ENCODE measurements around the gene POMGNT2. TPM values are rescaled to one million over a fixed set of nuclear protein-coding genes. Genes with fewer than 3 reads are reported as not detected.

The POMGNT2 gene
- total and polyA plus RNA-seq, 2 donors (not counting 1 experiment from before 2014, with no cell fraction given), result 2.8 to 3.1 TPM

DNA sequence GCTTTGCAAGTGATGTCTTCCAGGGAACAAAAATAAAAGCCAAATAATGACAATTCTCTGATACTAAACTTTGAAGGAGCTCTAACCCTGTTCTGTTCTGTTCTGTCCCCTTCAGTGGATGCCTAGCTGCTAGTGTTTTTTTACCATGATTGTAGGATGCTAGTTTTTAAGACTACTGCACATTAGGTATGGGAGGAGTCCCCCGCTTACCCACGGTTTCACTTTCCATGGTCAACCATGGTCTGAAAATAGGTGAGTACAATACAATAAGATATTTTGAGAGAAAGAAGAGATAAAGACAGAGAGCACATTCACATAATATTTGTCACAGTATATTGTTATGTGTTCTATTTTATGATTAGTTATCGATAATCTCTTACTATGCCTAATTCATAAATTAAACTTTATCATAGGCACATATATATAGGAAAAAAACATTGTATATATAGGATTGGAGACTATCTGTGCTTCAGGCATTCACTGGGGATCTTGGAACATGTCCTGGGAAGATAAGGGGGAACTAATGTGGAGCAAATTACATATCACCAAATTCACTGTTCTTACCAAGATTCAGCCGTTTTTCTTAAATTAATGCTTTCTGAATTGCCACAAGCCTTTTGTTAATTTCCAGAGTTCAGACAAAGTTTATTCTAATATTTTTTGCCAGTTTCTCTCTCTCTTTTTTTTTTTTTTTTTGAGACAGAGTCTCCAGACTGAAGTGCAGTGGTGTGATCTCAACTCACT is 32.8 kb upstream of the POMGNT2 start:
- intact Hi-C loops (cut with micrococcal nuclease), result no loop called here
- Mint-ChIP-seq H3K27me3 (peaks cover 14% of the 10 kb centered on the region), H3K4me3 (no peak overlapping the region), H3K27ac (no peak overlapping the region), H3K9me3 (ENCODE audit: insufficient read depth) (peaks cover 4% of the 10 kb centered on the region), H3K4me1 (no peaks in the 10 kb centered on the region)
- no peak for ATAC-seq (ENCODE audit: low read depth)
- TF ChIP-seq, protein P1, sequence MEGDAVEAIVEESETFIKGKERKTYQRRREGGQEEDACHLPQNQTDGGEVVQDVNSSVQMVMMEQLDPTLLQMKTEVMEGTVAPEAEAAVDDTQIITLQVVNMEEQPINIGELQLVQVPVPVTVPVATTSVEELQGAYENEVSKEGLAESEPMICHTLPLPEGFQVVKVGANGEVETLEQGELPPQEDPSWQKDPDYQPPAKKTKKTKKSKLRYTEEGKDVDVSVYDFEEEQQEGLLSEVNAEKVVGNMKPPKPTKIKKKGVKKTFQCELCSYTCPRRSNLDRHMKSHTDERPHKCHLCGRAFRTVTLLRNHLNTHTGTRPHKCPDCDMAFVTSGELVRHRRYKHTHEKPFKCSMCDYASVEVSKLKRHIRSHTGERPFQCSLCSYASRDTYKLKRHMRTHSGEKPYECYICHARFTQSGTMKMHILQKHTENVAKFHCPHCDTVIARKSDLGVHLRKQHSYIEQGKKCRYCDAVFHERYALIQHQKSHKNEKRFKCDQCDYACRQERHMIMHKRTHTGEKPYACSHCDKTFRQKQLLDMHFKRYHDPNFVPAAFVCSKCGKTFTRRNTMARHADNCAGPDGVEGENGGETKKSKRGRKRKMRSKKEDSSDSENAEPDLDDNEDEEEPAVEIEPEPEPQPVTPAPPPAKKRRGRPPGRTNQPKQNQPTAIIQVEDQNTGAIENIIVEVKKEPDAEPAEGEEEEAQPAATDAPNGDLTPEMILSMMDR (IDR thresholded peaks at IDR 0.05), result no peak
- no peak for TF ChIP-seq EZH2 (IDR thresholded peaks at IDR 0.05; ENCODE audit: borderline replicate concordance, insufficient read depth, low read depth, low read length, poor library complexity, severe bottlenecking)
- no peak overlapping the region for H3K27ac ChIP-seq (ENCODE audit: low read length in 2 of 2)
- H3K4me3 ChIP-seq (ENCODE audit: control extremely low read depth in 1 of 5, extremely low read depth in 1 of 5, insufficient read depth in 1 of 5, low read depth in 2 of 5, low read length in 4 of 5), result no peak overlapping the region
- H3K4me2 ChIP-seq (replicated peaks; ENCODE audit: low read depth, low read length, poor library complexity, severe bottlenecking), result no peak overlapping the region
- H3K27me3 ChIP-seq (replicated peaks in 1 of 4; ENCODE audit: control extremely low read depth in 1 of 4, control insufficient read depth in 3 of 4, insufficient read depth in 4 of 4, low read length in 3 of 4), result no peaks in the 10 kb centered on the region
- no peaks in the 10 kb centered on the region for H4K20me1 ChIP-seq (ENCODE audit: control insufficient read depth, insufficient read depth, low read length, poor library complexity, severe bottlenecking)
- ChIA-PET CTCF (no interaction called here), POLR2A (no interaction called here)
- WGBS (ENCODE audit: insufficient coverage), result no CpG with 5 or more reads among the region's 4 CpGs
- H3K79me2 ChIP-seq (ENCODE audit: control insufficient read depth, insufficient read depth, low read length), result no peaks in the 10 kb centered on the region
- no peaks in the 10 kb centered on the region for H3K36me3 ChIP-seq (replicated peaks in 1 of 2; ENCODE audit: control extremely low read depth in 1 of 2, control insufficient read depth in 1 of 2, extremely low read depth in 1 of 2, insufficient read depth in 2 of 2, low read length in 1 of 2)
- no peak for DNase-seq
- H3K9me3 ChIP-seq (ENCODE audit: control extremely low read depth in 1 of 3, control insufficient read depth in 2 of 3, insufficient read depth in 1 of 3, low read length in 2 of 3), result peaks cover 0 to 3% (median 1%) of the 10 kb centered on the region in 3 donors
- no peak overlapping the region for H2AFZ ChIP-seq (ENCODE audit: insufficient read depth, low read depth, low read length, poor library complexity, severe bottlenecking)
- no peaks in the 10 kb centered on the region for H3K4me1 ChIP-seq (ENCODE audit: control insufficient read depth in 2 of 2, insufficient read depth in 2 of 2, low read length in 2 of 2)
- H3K9ac ChIP-seq (ENCODE audit: low read length), result no peak overlapping the region

DNA sequence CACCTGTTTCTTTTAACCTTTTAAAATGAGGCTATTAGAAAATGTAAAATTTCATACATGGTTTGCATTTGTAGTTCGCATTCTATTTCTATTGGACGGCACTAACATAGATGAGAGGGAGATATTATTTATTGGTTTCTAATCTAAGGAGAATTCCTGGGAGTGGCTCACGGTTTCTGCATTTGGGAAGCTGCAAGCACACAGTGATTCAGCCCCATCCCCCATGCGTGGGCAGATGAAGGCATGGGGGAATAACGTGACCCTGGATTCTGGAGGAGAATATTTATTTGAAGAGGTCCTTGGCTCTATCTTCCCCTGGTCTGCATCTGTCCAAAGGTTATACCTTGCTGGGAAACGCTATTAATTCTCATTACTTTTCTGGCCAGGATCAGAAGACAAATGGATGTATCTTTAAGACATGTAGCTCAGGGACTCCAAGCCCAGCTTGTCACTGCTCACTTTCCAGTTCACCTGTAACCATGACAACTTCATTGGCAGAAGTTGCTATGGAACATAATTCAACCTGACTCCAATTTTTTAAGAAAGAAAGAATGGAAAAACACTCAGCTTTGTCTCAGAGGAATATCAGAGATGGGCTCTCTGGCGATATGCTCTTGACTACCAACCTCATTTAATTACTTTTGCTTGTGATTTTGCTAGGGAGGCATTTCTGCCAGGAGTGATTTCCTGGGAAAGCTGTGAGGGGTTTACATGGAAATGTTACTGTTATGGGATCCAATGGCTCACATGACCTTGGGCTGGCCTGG is 27.2 kb upstream of the POMGNT2 start:
- Histone ChIP-seq H2AFZ (ENCODE audit: insufficient read depth, low read depth, low read length, poor library complexity, severe bottlenecking) (no peak overlapping the region), H3K4me1 (ENCODE audit: control insufficient read depth in 2 of 2, insufficient read depth in 2 of 2, low read length in 2 of 2) (no peaks in the 10 kb centered on the region), H3K4me3 (ENCODE audit: control extremely low read depth in 1 of 5, extremely low read depth in 1 of 5, insufficient read depth in 1 of 5, low read depth in 2 of 5, low read length in 4 of 5) (no peak overlapping the region), H3K9ac (ENCODE audit: low read length) (no peak overlapping the region), H3K4me2 (replicated peaks; ENCODE audit: low read depth, low read length, poor library complexity, severe bottlenecking) (no peak overlapping the region), H4K20me1 (ENCODE audit: control insufficient read depth, insufficient read depth, low read length, poor library complexity, severe bottlenecking) (no peaks in the 10 kb centered on the region), H3K27ac (ENCODE audit: low read length in 2 of 2) (no peak overlapping the region), H3K79me2 (ENCODE audit: control insufficient read depth, insufficient read depth, low read length) (no peaks in the 10 kb centered on the region), H3K9me3 (ENCODE audit: control extremely low read depth in 1 of 3, control insufficient read depth in 2 of 3, insufficient read depth in 1 of 3, low read length in 2 of 3) (peaks cover 0 to 3% (median 1%) of the 10 kb centered on the region in 3 donors), H3K36me3 (replicated peaks in 1 of 2; ENCODE audit: control extremely low read depth in 1 of 2, control insufficient read depth in 1 of 2, extremely low read depth in 1 of 2, insufficient read depth in 2 of 2, low read length in 1 of 2) (no peaks in the 10 kb centered on the region), H3K27me3 (replicated peaks in 1 of 4; ENCODE audit: control extremely low read depth in 1 of 4, control insufficient read depth in 3 of 4, insufficient read depth in 4 of 4, low read length in 3 of 4) (peaks cover 0 to 3% (median 0%) of the 10 kb centered on the region in 4 experiments)
- no peak for DNase-seq
- ATAC-seq (ENCODE audit: low read depth), result no peak
- POLR2A ChIA-PET, result no interaction called here
- Mint-ChIP-seq H3K27me3 (peaks cover 7% of the 10 kb centered on the region), H3K4me1 (no peaks in the 10 kb centered on the region), H3K4me3 (no peak overlapping the region), H3K9me3 (ENCODE audit: insufficient read depth) (peaks cover 4% of the 10 kb centered on the region), H3K27ac (no peak overlapping the region)
- 94% methylated on average over 4 of the region's 7 CpGs for WGBS (ENCODE audit: insufficient coverage)
- intact Hi-C loops (cut with micrococcal nuclease), result no loop called here
- TF ChIP-seq EZH2 (IDR thresholded peaks at IDR 0.05; ENCODE audit: borderline replicate concordance, insufficient read depth, low read depth, low read length, poor library complexity, severe bottlenecking), result no peak
- TF ChIP-seq, protein P1 (IDR thresholded peaks at IDR 0.05), result no peak
- CTCF ChIA-PET, result no interaction called here
